Right cardiac atrium (tissue), 5 donors: ENCODE measurements around the gene CLMN. TPM values are rescaled to one million over a fixed set of nuclear protein-coding genes. Genes with fewer than 3 reads are reported as not detected.

ENCODE experiments used
- ATAC-seq, 2 donors: fragments of 200-7000 bp; cut with Tn5 transposase; one replicate each; pipeline versions ENCODE4 v1.8.0 to v1.9.1; 2020; ENCODE audit warnings: moderate library complexity in 2 of 2, mild to moderate bottlenecking in 1 of 2
- DNase-seq, 3 donors: peaks; one replicate each; pipeline ENCODE4 v3.0.0-alpha.2; 2020
- H3K27ac ChIP-seq: one replicate; pipeline ENCODE4 v1.5.1; 2013; ENCODE audit warnings: mild to moderate bottlenecking, low read length, control low read depth, moderate library complexity
- H3K27me3 ChIP-seq: one replicate; pipeline ENCODE4 v1.6.1; 2013; ENCODE audit not compliant: control insufficient read depth, insufficient read depth
- H3K4me1 ChIP-seq: one replicate; pipeline ENCODE4 v1.6.1; 2013; ENCODE audit warnings: low read length; ENCODE audit not compliant: control insufficient read depth, insufficient read depth
- H3K4me3 ChIP-seq: one replicate; pipeline ENCODE4 v1.5.1; 2013; ENCODE audit warnings: low read length, control low read depth
- H3K9me3 ChIP-seq: one replicate; pipeline ENCODE4 v1.6.1; 2013; ENCODE audit warnings: low read length; ENCODE audit not compliant: control insufficient read depth
- WGBS: extraction: QIAGEN DNeasy Blood & Tissue Kit; methylation state at CpG from one replicate; pipeline ENCODE4 v1.1.7; 2013; 5-methylcytosine and 5-hydroxymethylcytosine counted together
- intact Hi-C, 4 donors: fragments of 100-400 bp; cut with DNase I; formaldehyde crosslinking; loops; one replicate each; pipeline versions ENCODE4 v1.11.0 to v1.14.0; 2022 to 2023
- polyA plus RNA-seq: library from polyadenylated mRNA; stranded (reverse); fragments of 200-250 nt; gene quantifications from one replicate; pipeline ENCODE4 v1.2.3, GENCODE V29; 2013
- total RNA-seq, 4 donors: library from RNA; stranded (reverse); fragmentation: NEBNext Ultra II Directional; extraction: Animal tissue kit (Norgen Biotek cat#: 25700); gene quantifications; one replicate each; pipeline ENCODE4 v1.2.1, GENCODE V29; 2021
- donor health status: healthy with polysubstance abuse.
- donor health status: DM: no; HTN: yes; CAD: no.
- donor health status: DM: no; HTN: no; CAD: no.
- donor health status: DM: no; HTN: yes; CAD: no; lungs with severe emphysema.
- donor health status: DM: yes; HTN: yes; CAD: no.

CLMN gene
- total and polyA plus RNA-seq, 5 donors, result 3.1 to 9.1 (median 6.4) TPM

DNA sequence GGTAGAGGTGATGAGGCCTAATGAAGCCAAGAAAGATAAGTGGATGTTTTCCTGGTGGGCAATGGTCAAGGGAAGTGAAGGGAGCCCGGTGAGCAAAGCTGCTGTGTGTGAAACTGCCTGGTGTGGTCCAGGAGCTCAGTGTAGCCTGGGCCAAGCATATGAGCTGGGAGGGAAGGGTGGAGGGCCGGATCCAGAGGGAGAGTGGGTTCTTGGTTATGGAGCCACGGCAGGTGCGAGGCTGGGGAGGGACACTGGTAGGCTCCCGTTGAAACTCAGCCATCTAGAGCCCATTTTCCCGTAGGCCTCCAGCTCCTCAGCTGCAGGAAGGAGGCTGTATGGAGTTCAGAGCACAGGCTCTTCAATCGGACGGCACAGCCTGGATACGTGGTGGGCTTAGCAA, 10.2 kb upstream of the CLMN start:
- 89% methylated on average over 9 of the region's 9 CpGs for WGBS
- Histone ChIP-seq H3K27ac (no peak overlapping the region), H3K4me3 (no peak overlapping the region), H3K27me3 (no peaks in the 10 kb centered on the region), H3K4me1 (no peaks in the 10 kb centered on the region), H3K9me3 (no peaks in the 10 kb centered on the region)
- intact Hi-C loops, result loop anchor here in 1 of 4 donors (10.0 kb wide), 1 partner anchor 85 kb away; no protein-coding TSS in a partner anchor
- DNase-seq, result no peak
- no peak for ATAC-seq

DNA sequence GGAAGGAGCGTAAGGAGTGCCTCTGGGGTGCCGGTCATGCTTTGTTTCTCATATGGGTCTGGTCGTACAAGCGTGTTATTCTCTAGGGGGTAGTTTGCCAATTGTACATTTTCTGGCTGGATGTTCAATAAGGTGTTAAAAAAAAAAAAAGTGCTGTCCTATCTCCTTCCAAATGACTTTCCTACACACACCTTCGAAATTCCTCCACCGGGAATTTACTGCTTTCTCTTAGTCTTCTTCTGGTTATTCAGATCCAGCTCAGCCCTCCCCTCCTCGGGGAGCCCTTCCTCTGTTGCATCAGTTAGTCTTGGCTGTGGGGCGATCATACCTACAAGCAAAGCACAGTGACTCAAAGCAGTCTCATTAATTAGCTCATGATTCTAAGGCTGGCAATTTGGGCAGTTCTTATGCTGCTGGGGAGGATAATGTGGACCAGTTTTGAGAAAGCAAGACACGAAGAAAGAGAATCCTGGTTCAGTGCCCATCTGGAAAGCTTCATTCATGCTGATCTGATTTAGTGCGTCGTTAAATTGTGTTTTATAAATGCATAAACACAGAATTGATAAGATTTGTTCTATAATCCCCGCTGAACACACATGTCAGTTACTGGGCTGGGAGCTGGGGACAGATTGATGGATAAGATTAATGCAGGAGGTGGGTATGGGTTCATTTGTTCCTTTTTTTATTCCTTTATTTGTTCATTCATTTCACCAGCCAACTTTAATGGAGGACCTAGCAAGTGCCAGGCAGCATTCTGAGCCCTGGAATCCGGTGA, 9.2 kb upstream of the CLMN start:
- Histone ChIP-seq H3K4me1 (no peaks in the 10 kb centered on the region), H3K27ac (no peak overlapping the region), H3K4me3 (no peak overlapping the region), H3K9me3 (no peaks in the 10 kb centered on the region), H3K27me3 (no peaks in the 10 kb centered on the region)
- ATAC-seq (no peak), DNase-seq (no peak)
- 78% methylated on average over 13 of the region's 13 CpGs for WGBS
- intact Hi-C loops, result loop anchor here in 1 of 4 donors (10.0 kb wide), 1 partner anchor 86 kb away; no protein-coding TSS in a partner anchor

DNA sequence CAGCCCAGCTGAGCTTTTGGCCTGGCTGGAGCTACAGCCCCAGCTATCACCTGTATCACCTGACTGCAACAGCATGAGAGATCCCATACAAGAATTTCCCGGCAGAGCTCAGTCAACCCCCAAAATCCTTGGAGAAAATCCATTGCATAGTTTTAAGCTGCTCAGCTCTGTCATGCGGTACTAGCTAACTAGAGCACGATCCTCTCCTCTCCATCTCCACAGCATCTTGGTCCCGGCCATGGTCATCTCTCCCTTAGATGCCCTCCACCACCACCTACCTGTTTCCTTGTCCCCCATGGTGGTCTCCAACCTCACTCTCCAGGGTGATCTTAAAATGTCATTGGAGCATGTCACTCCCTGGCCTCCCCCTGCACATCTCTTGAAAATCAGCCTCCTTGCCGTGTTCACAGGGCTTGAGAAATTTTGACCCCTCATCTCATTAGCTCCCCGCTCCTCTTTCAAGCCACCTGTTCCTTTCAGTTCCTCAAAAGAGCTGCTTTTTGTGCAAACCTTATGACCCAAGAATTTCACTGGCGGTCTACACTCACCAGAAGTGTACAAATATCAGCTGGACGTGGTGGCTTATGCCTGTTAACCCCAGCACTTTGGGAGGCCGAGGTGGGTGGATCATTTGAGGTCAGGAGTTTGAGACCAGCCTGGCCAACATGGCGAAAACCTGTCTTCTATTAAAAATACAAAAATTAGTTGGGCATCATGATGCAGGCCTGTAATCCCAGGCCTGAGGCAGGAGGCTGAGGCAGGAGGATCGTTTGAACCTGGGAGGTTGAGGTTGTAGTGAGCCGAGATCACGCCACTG, 8.1 kb upstream of the CLMN start:
- intact Hi-C loops, result loop anchor here in 1 of 4 donors (10.0 kb wide), 1 partner anchor 87 kb away; no protein-coding TSS in a partner anchor
- Histone ChIP-seq H3K27ac (no peak overlapping the region), H3K9me3 (no peaks in the 10 kb centered on the region), H3K27me3 (no peaks in the 10 kb centered on the region), H3K4me3 (no peak overlapping the region), H3K4me1 (no peaks in the 10 kb centered on the region)
- 87% methylated on average over 13 of the region's 13 CpGs for WGBS
- ATAC-seq (no peak), DNase-seq (no peak)

DNA sequence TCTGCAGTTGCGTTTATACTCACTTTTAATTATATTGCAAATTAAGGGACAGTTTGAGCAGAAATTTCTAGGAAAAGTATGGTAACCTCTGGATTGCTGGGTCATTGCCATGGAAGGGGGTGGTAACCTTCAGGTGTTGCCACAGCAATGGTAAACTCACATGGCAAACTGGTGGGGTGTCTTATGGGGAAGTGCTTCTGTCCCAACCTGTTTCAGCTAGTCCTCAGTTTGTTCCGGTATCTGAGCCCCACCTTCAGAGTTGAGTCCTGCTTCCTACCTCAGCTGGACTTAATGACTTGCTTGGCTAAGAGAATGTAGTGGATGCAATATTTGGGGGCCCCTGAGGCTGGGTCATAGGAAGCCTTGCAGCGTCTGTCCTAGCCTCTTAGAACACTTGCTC, 7.3 kb upstream of the CLMN start:
- Histone ChIP-seq H3K27ac (no peak overlapping the region), H3K4me1 (no peaks in the 10 kb centered on the region), H3K4me3 (no peak overlapping the region), H3K9me3 (no peaks in the 10 kb centered on the region), H3K27me3 (no peaks in the 10 kb centered on the region)
- ATAC-seq, result no peak
- intact Hi-C loops, result loop anchor here in 1 of 4 donors (10.0 kb wide), 1 partner anchor 88 kb away; no protein-coding TSS in a partner anchor
- 87% methylated on average over 3 of the region's 3 CpGs for WGBS
- DNase-seq, result no peak

GRCh38 chr14:95323917-95324316, 4.2 kb upstream of the CLMN start:
- Histone ChIP-seq H3K27ac (no peak overlapping the region), H3K27me3 (no peaks in the 10 kb centered on the region), H3K4me3 (no peak overlapping the region), H3K9me3 (no peaks in the 10 kb centered on the region), H3K4me1 (no peaks in the 10 kb centered on the region)
- 90% methylated on average over 7 of the region's 7 CpGs for WGBS
- ATAC-seq, result no peak
- DNase-seq, result no peak
- intact Hi-C loops, result loop anchor here in 1 of 4 donors (10.0 kb wide), 1 partner anchor 91 kb away; no protein-coding TSS in a partner anchor

- Histone ChIP-seq H3K27me3 (no peaks in the 10 kb centered on the region), H3K9me3 (no peaks in the 10 kb centered on the region), H3K4me3 (no peak overlapping the region), H3K27ac (no peak overlapping the region), H3K4me1 (no peaks in the 10 kb centered on the region)
- DNase-seq (no peak), ATAC-seq (no peak)
- intact Hi-C loops, result loop anchor here in 1 of 4 donors (10.0 kb wide), 1 partner anchor 91 kb away; no protein-coding TSS in a partner anchor
- WGBS, result 92% methylated on average over 6 of the region's 6 CpGs
Observed at GRCh38 chr14:95323361-95323760, 3.7 kb upstream of the CLMN start.

DNA sequence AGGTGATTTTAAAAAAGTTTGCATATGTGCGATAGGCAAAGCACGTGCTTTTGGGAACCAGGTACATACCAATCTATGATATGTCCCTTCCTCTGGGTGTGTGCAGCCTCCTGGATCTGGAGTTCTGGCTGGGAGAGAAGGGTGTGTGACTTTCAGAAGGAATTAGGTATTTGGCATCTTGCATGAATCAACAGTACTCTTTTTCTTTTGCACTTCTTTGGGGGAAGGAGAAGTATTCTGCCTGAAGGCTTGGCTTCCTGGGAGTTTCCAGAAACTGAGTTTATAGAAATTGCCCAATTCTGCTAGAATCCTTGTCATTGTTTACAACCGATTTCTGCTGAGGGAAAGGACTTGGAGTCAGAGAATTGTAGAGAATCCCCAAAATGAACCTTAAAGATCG, 2.9 kb upstream of the CLMN start:
- Histone ChIP-seq H3K27ac (no peak overlapping the region), H3K27me3 (no peaks in the 10 kb centered on the region), H3K9me3 (no peaks in the 10 kb centered on the region), H3K4me1 (no peaks in the 10 kb centered on the region), H3K4me3 (no peak overlapping the region)
- DNase-seq (no peak), ATAC-seq (no peak)
- intact Hi-C loops, result loop anchor here in 1 of 4 donors (10.0 kb wide), 1 partner anchor 92 kb away; no protein-coding TSS in a partner anchor
- 82% methylated on average over 4 of the region's 4 CpGs for WGBS

DNA sequence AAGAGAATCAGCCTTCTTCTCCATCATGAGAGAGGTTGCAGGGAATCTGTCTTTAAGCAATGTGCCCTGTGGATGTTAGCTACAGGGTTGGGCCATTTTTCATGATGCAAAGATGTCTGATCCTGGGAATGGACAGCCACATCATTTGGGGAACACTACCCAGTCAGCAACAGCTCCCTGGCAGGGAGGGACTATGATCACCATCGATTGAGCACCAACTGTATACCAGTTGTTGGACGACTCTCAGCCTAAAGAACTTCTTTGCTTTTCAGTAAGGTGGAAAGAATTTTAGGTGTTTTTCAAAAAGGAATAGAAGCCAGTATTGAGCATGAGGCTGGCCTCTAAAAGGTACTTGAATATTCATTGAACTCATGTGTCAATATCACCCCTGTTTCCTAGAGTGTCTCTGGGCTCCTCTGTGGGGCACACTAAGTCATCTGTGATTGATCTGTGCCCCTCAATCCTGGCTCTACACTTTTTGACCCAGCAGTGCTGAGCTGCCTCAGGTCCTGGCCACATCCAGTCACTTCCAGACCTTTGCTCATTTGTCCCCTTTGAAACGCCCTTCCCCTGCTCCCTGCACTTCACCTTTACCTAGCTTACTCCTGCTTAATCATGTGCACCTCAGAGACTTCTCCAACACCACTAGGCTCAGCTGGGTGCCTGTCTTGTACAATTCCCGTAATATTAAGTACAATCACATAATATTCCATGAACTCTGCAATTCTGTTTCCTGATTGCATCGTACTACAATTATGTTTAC, 2.2 kb upstream of the CLMN start:
- ATAC-seq (no peak), DNase-seq (no peak)
- no peak overlapping the region for H3K4me3 ChIP-seq
- no peaks in the 10 kb centered on the region for H3K4me1 ChIP-seq
- intact Hi-C loops, result loop anchor here in 1 of 4 donors (10.0 kb wide), 1 partner anchor 93 kb away; no protein-coding TSS in a partner anchor
- 78% methylated on average over 5 of the region's 5 CpGs for WGBS
- no peaks in the 10 kb centered on the region for H3K9me3 ChIP-seq
- no peak overlapping the region for H3K27ac ChIP-seq
- no peaks in the 10 kb centered on the region for H3K27me3 ChIP-seq

DNA sequence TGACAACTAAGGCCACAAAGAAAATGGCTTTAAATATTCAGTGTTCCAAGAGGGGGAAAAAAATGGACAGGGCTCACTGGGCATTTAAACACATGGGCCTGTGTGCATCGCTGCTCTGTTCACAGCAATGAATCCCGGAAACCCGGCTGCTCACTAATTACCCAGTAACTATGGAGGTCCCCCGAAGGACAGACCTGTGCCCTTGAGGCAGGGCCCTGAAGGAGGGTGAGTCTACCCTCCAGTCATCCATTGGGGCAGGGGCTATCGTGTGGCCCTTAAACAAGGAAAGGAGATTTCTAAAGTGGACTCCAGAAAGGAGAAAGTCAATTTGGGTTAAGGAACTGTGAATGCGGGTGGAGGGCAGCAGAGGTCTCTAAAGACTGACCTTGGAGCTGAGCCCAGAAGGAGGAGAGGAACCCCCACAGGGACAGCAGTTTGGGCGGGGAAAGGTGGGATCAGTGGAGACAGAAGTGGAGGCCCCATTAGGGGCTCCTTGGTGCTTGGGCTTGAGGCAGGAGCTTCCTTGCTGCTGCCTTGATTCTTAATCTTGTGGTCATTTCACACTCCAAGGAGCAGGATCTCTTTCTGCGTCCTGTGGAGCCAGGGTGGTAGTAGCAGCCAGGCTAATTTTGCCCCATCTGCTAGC, 1.4 kb upstream of the CLMN start:
- ATAC-seq, result no peak
- H3K9me3 ChIP-seq, result no peaks in the 10 kb centered on the region
- no peak overlapping the region for H3K27ac ChIP-seq
- DNase-seq, result no peak
- H3K4me3 ChIP-seq, result no peak overlapping the region
- H3K27me3 ChIP-seq, result no peaks in the 10 kb centered on the region
- intact Hi-C loops, result loop anchor here in 1 of 4 donors (10.0 kb wide), 1 partner anchor 94 kb away; no protein-coding TSS in a partner anchor
- no peaks in the 10 kb centered on the region for H3K4me1 ChIP-seq
- 83% methylated on average over 8 of the region's 8 CpGs for WGBS
